Lung (tissue), 13 donors: ENCODE data around the gene HIPK4. TPM values are rescaled to one million over a fixed set of nuclear protein-coding genes. Genes with fewer than 3 reads are reported as not detected.

ENCODE experiments used
- ATAC-seq: fragments of 200-7000 bp; cut with Tn5 transposase; one replicate; pipeline ENCODE4 v1.9.1; 2020; ENCODE audit warnings: moderate number of reproducible peaks; ENCODE audit not compliant: insufficient read depth, low FRiP score
- DNase-seq, 3 donors: peaks; one replicate each; pipeline ENCODE4 v3.0.0-alpha.2; 2013 to 2017
- H3K27ac ChIP-seq, 2 donors: one replicate each; pipeline ENCODE4 v1.5.1; 2013; ENCODE audit warnings: mild to moderate bottlenecking in 2 of 2, moderate library complexity in 2 of 2, control low read depth in 1 of 2, inconsistent platforms in 1 of 2, low read depth in 1 of 2, low read length in 1 of 2
- H3K27me3 ChIP-seq, 3 donors: one replicate each; pipeline ENCODE4 v1.5.1; 2013; ENCODE audit warnings: low read length in 2 of 3; ENCODE audit not compliant: control insufficient read depth in 3 of 3, insufficient read depth in 3 of 3
- H3K36me3 ChIP-seq, 4 donors: one replicate each; pipeline ENCODE4 v1.5.1; 2013; ENCODE audit warnings: low read length in 4 of 4, mild to moderate bottlenecking in 1 of 4, moderate library complexity in 1 of 4; ENCODE audit not compliant: control insufficient read depth in 4 of 4, insufficient read depth in 4 of 4
- H3K4me1 ChIP-seq, 5 donors: one replicate each; pipeline ENCODE4 v1.5.1; 2013; ENCODE audit warnings: low read length in 5 of 5, mild to moderate bottlenecking in 2 of 5, moderate library complexity in 1 of 5; ENCODE audit not compliant: control insufficient read depth in 5 of 5, insufficient read depth in 5 of 5
- H3K4me3 ChIP-seq: one replicate; pipeline ENCODE4 v1.5.1; 2013; ENCODE audit warnings: mild to moderate bottlenecking, control low read depth, moderate library complexity
- H3K9ac ChIP-seq, 2 donors: one replicate each; pipeline ENCODE4 v1.5.1; 2013; ENCODE audit warnings: low read length in 2 of 2, control low read depth in 1 of 2; ENCODE audit not compliant: insufficient read depth in 1 of 2
- H3K9me3 ChIP-seq, 4 donors: one replicate each; pipeline ENCODE4 v1.5.1; 2013; ENCODE audit warnings: low read length in 3 of 4, mild to moderate bottlenecking in 1 of 4, moderate library complexity in 1 of 4; ENCODE audit not compliant: control insufficient read depth in 4 of 4, insufficient read depth in 3 of 4
- CTCF ChIP-seq: IDR thresholded peaks from 2 replicates; pipeline ENCODE4 v1.5.1; 2012; ENCODE audit warnings: mild to moderate bottlenecking; ENCODE audit errors: control extremely low read depth, extremely low read depth
- WGBS, 2 donors: extraction: QIAGEN DNeasy Blood & Tissue Kit; methylation state at CpG; one replicate each; pipeline ENCODE4 v1.1.7; 2013; 5-methylcytosine and 5-hydroxymethylcytosine counted together
- polyA plus RNA-seq, 2 donors: library from polyadenylated mRNA; stranded (reverse); fragments of 200-250 nt; gene quantifications; one replicate each; pipeline ENCODE4 v1.2.1, GENCODE V29; 2013
- small RNA-seq: library from RNA; depleted of rRNA; stranded (forward); fragments of <200 nt; gene quantifications from one replicate; pipeline ENCODE3, GENCODE V24; 2014; ENCODE audit warnings: low replicate concordance
- total RNA-seq, 2 donors: library from RNA; depleted of rRNA in 1 of 2; stranded (reverse); fragments of >200 nt in 1 of 2; gene quantifications; one replicate each; pipeline ENCODE4 v1.2.1, GENCODE V29; 2014 to 2021
- donor health status: control.
- donor health status: control.
- donor health status: Bipolar disorder and iron deficiency.
- donor health status: healthy.
- donor health status: DM: yes; HTN: yes; CAD: no.

The HIPK4 gene
- total and polyA plus RNA-seq, 4 donors = 0.10 to 0.43 (median 0.22) TPM; not detected in 1

GRCh38 chr19:40332669-40333068 is 57.3 kb downstream of the HIPK4 start:
- Histone ChIP-seq H3K4me3 (no peak overlapping the region), H3K9ac (no peak overlapping the region), H3K27ac (no peak overlapping the region), H3K9me3 (no peaks in the 10 kb centered on the region), H3K4me1 (peaks cover 0 to 4% (median 0%) of the 10 kb centered on the region in 5 donors), H3K36me3 (peaks cover 19 to 41% (median 35%) of the 10 kb centered on the region in 4 donors), H3K27me3 (no peaks in the 10 kb centered on the region)
- DNase-seq = no peak
- no peak for TF ChIP-seq CTCF
- 90 to 93% methylated on average over 6 of the region's 6 CpGs for WGBS, 2 donors
- ATAC-seq = no peak

- Histone ChIP-seq H3K27ac (peak overlapping the region in 1 of 2 donors; percentile 60), H3K36me3 (peaks cover 22 to 50% (median 44%) of the 10 kb centered on the region in 4 donors), H3K27me3 (no peaks in the 10 kb centered on the region), H3K4me1 (no peaks in the 10 kb centered on the region), H3K4me3 (no peak overlapping the region), H3K9ac (no peak overlapping the region), H3K9me3 (no peaks in the 10 kb centered on the region)
- ATAC-seq (no peak), DNase-seq (no peak)
- no peak for TF ChIP-seq CTCF
- WGBS, 2 donors = 73 to 89% methylated on average over 5 of the region's 5 CpGs
Measured at GRCh38 chr19:40331052-40331451, 58.9 kb downstream of the HIPK4 start.

Small RNA genes within 50 kb of the gene (small RNA-seq; reads per million reads assigned to genes)
- gene MIR6796 (not detected), gene RF00019 (not detected)

Other genes starting within 250 kb of the HIPK4 start
- 10 to 100 TPM in 1 of 2 donors, 1 to 10 TPM in 1; 4.4 to 18.0 TPM for gene MAP3K10, start 198.8 kb downstream of the HIPK4 start, total RNA-seq
- 10 to 100 TPM in 1 of 2 donors, 1 to 10 TPM in 1; 6.9 to 15.7 TPM for gene MAP3K10, start 198.8 kb downstream of the HIPK4 start, polyA plus RNA-seq
- gene TTC9B, start 171.8 kb downstream of the HIPK4 start, total RNA-seq = not detected
- gene TTC9B, start 171.8 kb downstream of the HIPK4 start, polyA plus RNA-seq = not detected
- under 1 TPM; 0.52 to 0.68 TPM for gene CCNP, start 163.5 kb downstream of the HIPK4 start, total RNA-seq
- under 1 TPM; 0.07 to 0.28 TPM for gene CCNP, start 163.5 kb downstream of the HIPK4 start, polyA plus RNA-seq
- 100 to 1,000 TPM; 117 to 138 TPM for gene AKT2, start 104.8 kb downstream of the HIPK4 start, total RNA-seq
- gene AKT2, start 104.8 kb downstream of the HIPK4 start, polyA plus RNA-seq = 10 to 100 TPM; 62.3 to 69.7 TPM
- gene C19orf47, start 41.8 kb downstream of the HIPK4 start, total RNA-seq = 10 to 100 TPM in 1 of 2 donors, 1 to 10 TPM in 1; 9.8 to 18.0 TPM
- 10 to 100 TPM; 11.7 to 26.3 TPM for gene C19orf47, start 41.8 kb downstream of the HIPK4 start, polyA plus RNA-seq
- 100 to 1,000 TPM; 257 to 407 TPM for gene PLD3, start 41.5 kb downstream of the HIPK4 start, total RNA-seq
- gene PLD3, start 41.5 kb downstream of the HIPK4 start, polyA plus RNA-seq = 100 to 1,000 TPM; 205 to 219 TPM
- 10 to 100 TPM; 25.6 to 43.8 TPM for gene PRX, start 23.2 kb upstream of the HIPK4 start, total RNA-seq
- gene PRX, start 23.2 kb upstream of the HIPK4 start, polyA plus RNA-seq = 10 to 100 TPM; 16.9 to 30.1 TPM
- 10 to 100 TPM; 10.8 to 25.1 TPM for gene SERTAD1, start 35.8 kb upstream of the HIPK4 start, total RNA-seq
- 10 to 100 TPM; 23.3 to 37.9 TPM for gene SERTAD1, start 35.8 kb upstream of the HIPK4 start, polyA plus RNA-seq
- gene SERTAD3, start 54.2 kb upstream of the HIPK4 start, total RNA-seq = 10 to 100 TPM; 33.0 to 37.5 TPM
- 10 to 100 TPM; 28.9 to 34.6 TPM for gene SERTAD3, start 54.2 kb upstream of the HIPK4 start, polyA plus RNA-seq
- 100 to 1,000 TPM; 135 to 190 TPM for gene BLVRB, start 75.6 kb upstream of the HIPK4 start, total RNA-seq
- 100 to 1,000 TPM; 331 to 413 TPM for gene BLVRB, start 75.6 kb upstream of the HIPK4 start, polyA plus RNA-seq
- gene SPTBN4, start 76.8 kb upstream of the HIPK4 start, total RNA-seq = under 1 TPM; 0.68 to 0.80 TPM
- gene SPTBN4, start 76.8 kb upstream of the HIPK4 start, polyA plus RNA-seq = under 1 TPM; 0.58 to 0.75 TPM
- 100 to 1,000 TPM in 1 of 2 donors, 10 to 100 TPM in 1; 21.1 to 105 TPM for gene SHKBP1, start 186.7 kb upstream of the HIPK4 start, total RNA-seq
- 100 to 1,000 TPM in 1 of 2 donors, 10 to 100 TPM in 1; 89.0 to 191 TPM for gene SHKBP1, start 186.7 kb upstream of the HIPK4 start, polyA plus RNA-seq
- 100 to 1,000 TPM; 203 to 290 TPM for gene LTBP4, start 211.2 kb upstream of the HIPK4 start, total RNA-seq
- gene LTBP4, start 211.2 kb upstream of the HIPK4 start, polyA plus RNA-seq = 10 to 100 TPM; 73.0 to 99.4 TPM